ENCODE data around the gene PSMD1. TPM values are rescaled to one million over a fixed set of nuclear protein-coding genes. Genes with fewer than 3 reads are reported as not detected.
A peak's percentile ranks its signal among the peaks of the same experiment; 100 is the strongest.

The PSMD1 gene
- total RNA-seq, 1 donor from 2014 or later = 108 TPM

DNA sequence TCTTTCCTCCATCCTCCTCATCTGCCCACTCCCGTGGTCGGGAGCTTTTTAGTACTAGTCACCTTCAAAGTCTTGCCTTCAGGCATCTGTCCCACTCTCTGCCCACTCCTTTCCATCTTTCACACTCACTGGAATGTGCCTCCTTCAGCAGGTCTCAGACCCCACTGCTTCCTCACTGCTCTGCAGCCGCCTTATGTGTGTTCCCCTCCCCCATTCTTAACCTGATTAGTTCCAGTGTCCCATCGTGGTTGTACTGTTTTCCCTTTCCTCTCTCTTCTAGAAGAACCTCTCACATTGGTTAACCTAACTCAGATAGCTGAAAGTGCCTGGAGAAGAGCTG, 144.8 kb downstream of the PSMD1 start:
- Mint-ChIP-seq H3K4me1 (ENCODE audit: low read depth) (peaks cover 78% of the 10 kb centered on the region), H3K4me3 (ENCODE audit: unreplicated experiment) (peak overlapping the region; percentile 91), H3K9me3 (ENCODE audit: low read depth) (no peaks in the 10 kb centered on the region), H3K27ac (ENCODE audit: unreplicated experiment) (peak overlapping the region; percentile 95), H3K36me3 (ENCODE audit: low read depth) (peaks cover 36% of the 10 kb centered on the region), H3K27me3 (ENCODE audit: low read depth) (no peaks in the 10 kb centered on the region)
- TF ChIP-seq, protein P1, sequence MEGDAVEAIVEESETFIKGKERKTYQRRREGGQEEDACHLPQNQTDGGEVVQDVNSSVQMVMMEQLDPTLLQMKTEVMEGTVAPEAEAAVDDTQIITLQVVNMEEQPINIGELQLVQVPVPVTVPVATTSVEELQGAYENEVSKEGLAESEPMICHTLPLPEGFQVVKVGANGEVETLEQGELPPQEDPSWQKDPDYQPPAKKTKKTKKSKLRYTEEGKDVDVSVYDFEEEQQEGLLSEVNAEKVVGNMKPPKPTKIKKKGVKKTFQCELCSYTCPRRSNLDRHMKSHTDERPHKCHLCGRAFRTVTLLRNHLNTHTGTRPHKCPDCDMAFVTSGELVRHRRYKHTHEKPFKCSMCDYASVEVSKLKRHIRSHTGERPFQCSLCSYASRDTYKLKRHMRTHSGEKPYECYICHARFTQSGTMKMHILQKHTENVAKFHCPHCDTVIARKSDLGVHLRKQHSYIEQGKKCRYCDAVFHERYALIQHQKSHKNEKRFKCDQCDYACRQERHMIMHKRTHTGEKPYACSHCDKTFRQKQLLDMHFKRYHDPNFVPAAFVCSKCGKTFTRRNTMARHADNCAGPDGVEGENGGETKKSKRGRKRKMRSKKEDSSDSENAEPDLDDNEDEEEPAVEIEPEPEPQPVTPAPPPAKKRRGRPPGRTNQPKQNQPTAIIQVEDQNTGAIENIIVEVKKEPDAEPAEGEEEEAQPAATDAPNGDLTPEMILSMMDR (IDR thresholded peaks at IDR 0.05) = no peak
- no peak for DNase-seq (ENCODE audit: low spot score)

DNA sequence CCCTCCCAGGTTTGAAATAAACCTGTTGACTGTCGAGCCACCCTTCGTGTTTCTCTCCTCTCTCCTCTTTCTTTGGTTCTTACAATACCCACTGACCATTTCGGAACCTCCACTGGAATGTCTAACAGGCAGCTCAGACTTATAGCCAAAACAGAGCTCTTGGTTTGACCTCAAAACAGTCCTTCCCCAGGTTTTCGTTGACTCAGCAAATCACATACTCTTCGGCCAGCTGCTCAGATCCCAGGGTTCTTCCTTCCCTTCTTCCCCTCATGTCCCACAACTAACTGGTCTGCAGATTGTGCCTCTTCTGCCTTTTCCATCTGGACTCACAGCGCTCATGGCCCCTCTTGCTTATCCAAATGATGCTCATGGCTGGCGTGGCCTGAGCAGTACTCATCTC, 146.4 kb downstream of the PSMD1 start:
- TF ChIP-seq, protein P1 (IDR thresholded peaks at IDR 0.05) = no peak
- Mint-ChIP-seq H3K4me1 (ENCODE audit: low read depth) (peaks cover 80% of the 10 kb centered on the region), H3K27ac (ENCODE audit: unreplicated experiment) (peak overlapping the region; percentile 95), H3K27me3 (ENCODE audit: low read depth) (no peaks in the 10 kb centered on the region), H3K36me3 (ENCODE audit: low read depth) (peaks cover 41% of the 10 kb centered on the region), H3K9me3 (ENCODE audit: low read depth) (no peaks in the 10 kb centered on the region), H3K4me3 (ENCODE audit: unreplicated experiment) (peak overlapping the region; percentile 20)
- DNase-seq (ENCODE audit: low spot score) = no peak

DNA sequence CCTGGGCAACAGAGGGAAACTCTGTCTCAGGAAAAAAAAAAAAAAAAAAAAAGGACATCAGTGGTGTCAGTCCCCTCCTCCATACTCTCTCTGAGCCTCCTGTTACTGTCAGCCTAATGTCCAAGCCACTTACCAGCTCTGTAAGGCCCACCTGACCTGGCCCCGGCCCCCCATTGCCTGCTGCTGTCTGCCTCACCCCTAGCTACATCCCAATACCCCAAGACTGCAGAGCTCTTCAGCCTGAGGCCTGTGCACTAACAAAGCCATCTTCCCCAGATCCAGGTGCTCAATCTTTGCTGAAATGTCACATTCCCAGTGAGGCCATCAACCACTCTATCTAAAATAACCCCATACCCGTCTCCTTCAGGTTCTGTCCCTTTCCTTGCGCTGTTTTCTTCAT, 147.5 kb downstream of the PSMD1 start:
- peak overlapping the region; percentile 51 for H3K4me3 Mint-ChIP-seq (ENCODE audit: unreplicated experiment)
- DNase-seq (ENCODE audit: low spot score) = no peak
- peaks cover 82% of the 10 kb centered on the region for H3K4me1 Mint-ChIP-seq (ENCODE audit: low read depth)
- peaks cover 47% of the 10 kb centered on the region for H3K36me3 Mint-ChIP-seq (ENCODE audit: low read depth)
- TF ChIP-seq, protein P1 (IDR thresholded peaks at IDR 0.05) = no peak
- no peaks in the 10 kb centered on the region for H3K9me3 Mint-ChIP-seq (ENCODE audit: low read depth)
- no peaks in the 10 kb centered on the region for H3K27me3 Mint-ChIP-seq (ENCODE audit: low read depth)
- peak overlapping the region; percentile 91 for H3K27ac Mint-ChIP-seq (ENCODE audit: unreplicated experiment)

DNA sequence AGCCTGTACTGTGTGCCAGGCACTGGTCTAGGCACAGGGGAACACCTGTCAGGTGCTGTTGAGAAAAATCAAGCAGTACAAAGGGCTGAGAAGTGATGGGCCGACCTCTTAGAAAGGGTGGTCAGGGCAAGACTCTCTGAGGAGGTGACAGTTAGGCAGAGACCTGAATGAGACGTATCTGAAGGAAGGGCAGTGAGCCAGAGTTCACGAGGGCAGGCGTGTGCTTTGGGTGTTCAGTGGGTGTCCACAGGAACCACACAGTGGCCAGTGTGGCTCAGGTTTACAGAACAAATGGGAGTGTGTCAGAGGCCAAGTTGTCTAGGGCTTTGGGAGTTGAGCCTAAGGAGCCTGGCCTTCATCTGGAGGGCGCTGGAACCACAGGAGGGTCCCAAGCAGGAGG, 147.9 kb downstream of the PSMD1 start:
- peaks cover 79% of the 10 kb centered on the region for H3K4me1 Mint-ChIP-seq (ENCODE audit: low read depth)
- no peak for DNase-seq (ENCODE audit: low spot score)
- peak overlapping the region; percentile 91 for H3K27ac Mint-ChIP-seq (ENCODE audit: unreplicated experiment)
- H3K9me3 Mint-ChIP-seq (ENCODE audit: low read depth) = no peaks in the 10 kb centered on the region
- TF ChIP-seq, protein P1 (IDR thresholded peaks at IDR 0.05) = no peak
- H3K4me3 Mint-ChIP-seq (ENCODE audit: unreplicated experiment) = peak overlapping the region; percentile 51
- H3K36me3 Mint-ChIP-seq (ENCODE audit: low read depth) = peaks cover 47% of the 10 kb centered on the region
- no peaks in the 10 kb centered on the region for H3K27me3 Mint-ChIP-seq (ENCODE audit: low read depth)

DNA sequence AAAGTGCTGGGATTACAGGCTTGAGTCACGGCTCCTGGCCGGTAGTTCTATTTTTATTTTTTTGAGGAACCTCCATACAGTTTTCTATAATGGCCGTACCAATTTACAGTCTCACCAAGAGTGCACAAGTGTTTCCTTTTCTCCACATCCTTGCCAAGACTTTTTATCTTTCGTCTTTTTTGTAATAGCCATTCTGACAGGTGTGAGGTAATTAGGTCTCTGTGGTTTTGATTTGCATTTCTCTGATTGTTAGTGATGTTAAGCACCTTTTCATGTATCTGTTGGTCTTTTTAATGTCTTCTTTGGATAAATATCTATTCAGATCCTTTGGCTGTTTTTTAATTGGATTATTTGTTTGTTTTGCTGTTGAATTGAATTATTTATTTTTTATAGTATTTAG, 151.1 kb downstream of the PSMD1 start:
- TF ChIP-seq, protein P1 (IDR thresholded peaks at IDR 0.05) = no peak
- no peaks in the 10 kb centered on the region for H3K27me3 Mint-ChIP-seq (ENCODE audit: low read depth)
- peaks cover 44% of the 10 kb centered on the region for H3K36me3 Mint-ChIP-seq (ENCODE audit: low read depth)
- no peak for DNase-seq (ENCODE audit: low spot score)
- H3K9me3 Mint-ChIP-seq (ENCODE audit: low read depth) = no peaks in the 10 kb centered on the region
- no peak overlapping the region for H3K4me3 Mint-ChIP-seq (ENCODE audit: unreplicated experiment)
- peaks cover 79% of the 10 kb centered on the region for H3K4me1 Mint-ChIP-seq (ENCODE audit: low read depth)
- H3K27ac Mint-ChIP-seq (ENCODE audit: unreplicated experiment) = peak overlapping the region; percentile 75
